Smooth muscle cell (in vitro differentiated cells): Measurements from ENCODE around the gene MTFR1L. TPM values are rescaled to one million over a fixed set of nuclear protein-coding genes. Genes with fewer than 3 reads are reported as not detected.

Source experiments
- DNase-seq: peaks from one replicate; lab custom pipeline; 2025; ENCODE audit not compliant: unreplicated experiment; lab: John Stamatoyannopoulos, UW
- H2AFZ ChIP-seq: fragments of 200-600 bp; sonication (generic); 2 replicates; pipeline ENCODE4 v1.6.0; 2016; ENCODE audit warnings: antibody characterized with exemption, low read depth, mild to moderate bottlenecking
- H3F3A ChIP-seq: fragments of 200-600 bp; sonication (generic); 2 replicates; pipeline ENCODE4 v1.6.0; 2017; ENCODE audit warnings: antibody characterized with exemption, low read depth
- H3K27ac ChIP-seq: fragments of 200-600 bp; sonication (generic); 2 replicates; pipeline ENCODE4 v1.5.1; 2016; ENCODE audit warnings: low read depth, mild to moderate bottlenecking
- H3K27me3 ChIP-seq: fragments of 200-600 bp; sonication (generic); 2 replicates; pipeline ENCODE4 v1.6.1; 2016; ENCODE audit warnings: low read depth, mild to moderate bottlenecking
- H3K36me3 ChIP-seq: fragments of 200-600 bp; sonication (generic); 2 replicates; pipeline ENCODE4 v1.5.1; 2016; ENCODE audit warnings: low read depth
- H3K4me1 ChIP-seq: fragments of 200-600 bp; sonication (generic); 2 replicates; pipeline ENCODE4 v1.5.1; 2016; ENCODE audit warnings: low read depth
- H3K4me2 ChIP-seq: fragments of 200-600 bp; sonication (generic); 2 replicates; pipeline ENCODE4 v1.6.0; 2016; ENCODE audit warnings: mild to moderate bottlenecking
- H3K4me3 ChIP-seq: fragments of 200-600 bp; sonication (generic); 2 replicates; pipeline ENCODE4 v1.5.1; 2016; ENCODE audit warnings: mild to moderate bottlenecking
- H3K79me2 ChIP-seq: fragments of 200-600 bp; sonication (generic); 2 replicates; pipeline ENCODE4 v1.6.0; 2016; ENCODE audit warnings: low read depth, mild to moderate bottlenecking
- H3K9ac ChIP-seq: fragments of 200-600 bp; sonication (generic); 2 replicates; pipeline ENCODE4 v1.6.0; 2016; ENCODE audit warnings: low read depth
- H3K9me3 ChIP-seq: fragments of 200-600 bp; sonication (generic); replicated peaks from 2 replicates; pipeline ENCODE4 v1.5.1; 2016; ENCODE audit warnings: low read depth
- H4K20me1 ChIP-seq: fragments of 200-600 bp; sonication (generic); 2 replicates; pipeline ENCODE4 v1.6.0; 2016; ENCODE audit warnings: low read depth
- CTCF ChIP-seq: fragments of 200-600 bp; sonication (generic); IDR thresholded peaks from 2 replicates; pipeline ENCODE4 v1.5.1; 2017; ENCODE audit warnings: borderline replicate concordance, mild to moderate bottlenecking, antibody characterized with exemption; ENCODE audit not compliant: insufficient read depth, poor library complexity, severe bottlenecking
- WGBS: methylation state at CpG from one replicate; pipeline ENCODE4 v1.1.7; 2016; ENCODE audit warnings: low lambda C conversion rate; 5-methylcytosine and 5-hydroxymethylcytosine counted together
- polyA plus RNA-seq: library from polyadenylated mRNA; unstranded; fragments of >200 nt; fragmentation: Nextera tagmentation; extraction: Ambion mirVana; gene quantifications from 2 replicates; pipeline ENCODE4 v1.2.1, GENCODE V29; 2016
- total RNA-seq: library from RNA; depleted of rRNA; stranded (reverse); fragments of >200 nt; gene quantifications from 2 replicates; pipeline ENCODE4 v1.2.3, GENCODE V29; 2014

The MTFR1L gene
- total and polyA plus RNA-seq, 2 experiments from 2014 or later, result 47.2 to 63.9 TPM

- Histone ChIP-seq H3K27ac (no peak overlapping the region), H3F3A (peaks cover 5% of the 10 kb centered on the region), H3K9me3 (no peaks in the 10 kb centered on the region), H4K20me1 (peaks cover 13% of the 10 kb centered on the region), H3K79me2 (peaks cover 13% of the 10 kb centered on the region), H3K4me3 (peak overlapping the region; percentile 60), H3K4me1 (peaks cover 18% of the 10 kb centered on the region), H2AFZ (peak overlapping the region; percentile 40), H3K4me2 (peak overlapping the region; percentile 97), H3K27me3 (no peaks in the 10 kb centered on the region), H3K36me3 (no peaks in the 10 kb centered on the region), H3K9ac (no peak overlapping the region)
- WGBS, result 65% methylated on average over 15 of the region's 15 CpGs
- no peak for DNase-seq
- TF ChIP-seq CTCF, result no peak
Observed at GRCh38 chr1:25800703-25801377, 18.9 kb upstream of the MTFR1L start.

GRCh38 chr1:25802915-25803314 is 16.8 kb upstream of the MTFR1L start:
- Histone ChIP-seq H3K9me3 (no peaks in the 10 kb centered on the region), H3K4me2 (no peak overlapping the region), H3K36me3 (no peaks in the 10 kb centered on the region), H3K9ac (no peak overlapping the region), H3K4me3 (no peak overlapping the region), H3K79me2 (peaks cover 13% of the 10 kb centered on the region), H3K27me3 (no peaks in the 10 kb centered on the region), H2AFZ (no peak overlapping the region), H3K4me1 (peaks cover 10% of the 10 kb centered on the region), H3F3A (no peaks in the 10 kb centered on the region), H3K27ac (no peak overlapping the region), H4K20me1 (peaks cover 9% of the 10 kb centered on the region)
- WGBS, result 74% methylated on average over 6 of the region's 6 CpGs
- no peak for DNase-seq
- no peak for TF ChIP-seq CTCF

GRCh38 chr1:25803368-25803767 is 16.4 kb upstream of the MTFR1L start:
- Histone ChIP-seq H3K9ac (no peak overlapping the region), H3K79me2 (peaks cover 13% of the 10 kb centered on the region), H4K20me1 (peaks cover 9% of the 10 kb centered on the region), H3K4me1 (peaks cover 10% of the 10 kb centered on the region), H2AFZ (no peak overlapping the region), H3K9me3 (no peaks in the 10 kb centered on the region), H3K27ac (no peak overlapping the region), H3K4me2 (no peak overlapping the region), H3K27me3 (no peaks in the 10 kb centered on the region), H3K36me3 (no peaks in the 10 kb centered on the region), H3F3A (no peaks in the 10 kb centered on the region), H3K4me3 (no peak overlapping the region)
- TF ChIP-seq CTCF, result no peak
- no peak for DNase-seq
- 92% methylated on average over 1 of the region's 1 CpG for WGBS
